GM23338 (cell line): ENCODE results near the gene ANKRD60.

Experiments used
- EZH2 ChIP-seq: fragments of 200-600 bp; sonication (generic); IDR thresholded peaks from one replicate; pipeline ENCODE4 v1.8.0; 2017; ENCODE audit warnings: antibody characterized with exemption, mild to moderate bottlenecking, low read depth; ENCODE audit not compliant: unreplicated experiment
- TF ChIP-seq, protein P1 (sequence below), 2 experiments: fragments of 200-600 bp in 1 of 2; sonication (generic) in 1 of 2; conservative IDR thresholded peaks; 2 replicates each; pipeline versions ENCODE4 v1.5.1 to v1.6.1; 2016 to 2017; ENCODE audit warnings: antibody characterized with exemption in 2 of 2, low read depth in 2 of 2, mild to moderate bottlenecking in 2 of 2, moderate library complexity in 1 of 2

GRCh38 chr20:58198901-58199355 lies 29.5 kb downstream of the ANKRD60 start:
- TF ChIP-seq, protein P1, sequence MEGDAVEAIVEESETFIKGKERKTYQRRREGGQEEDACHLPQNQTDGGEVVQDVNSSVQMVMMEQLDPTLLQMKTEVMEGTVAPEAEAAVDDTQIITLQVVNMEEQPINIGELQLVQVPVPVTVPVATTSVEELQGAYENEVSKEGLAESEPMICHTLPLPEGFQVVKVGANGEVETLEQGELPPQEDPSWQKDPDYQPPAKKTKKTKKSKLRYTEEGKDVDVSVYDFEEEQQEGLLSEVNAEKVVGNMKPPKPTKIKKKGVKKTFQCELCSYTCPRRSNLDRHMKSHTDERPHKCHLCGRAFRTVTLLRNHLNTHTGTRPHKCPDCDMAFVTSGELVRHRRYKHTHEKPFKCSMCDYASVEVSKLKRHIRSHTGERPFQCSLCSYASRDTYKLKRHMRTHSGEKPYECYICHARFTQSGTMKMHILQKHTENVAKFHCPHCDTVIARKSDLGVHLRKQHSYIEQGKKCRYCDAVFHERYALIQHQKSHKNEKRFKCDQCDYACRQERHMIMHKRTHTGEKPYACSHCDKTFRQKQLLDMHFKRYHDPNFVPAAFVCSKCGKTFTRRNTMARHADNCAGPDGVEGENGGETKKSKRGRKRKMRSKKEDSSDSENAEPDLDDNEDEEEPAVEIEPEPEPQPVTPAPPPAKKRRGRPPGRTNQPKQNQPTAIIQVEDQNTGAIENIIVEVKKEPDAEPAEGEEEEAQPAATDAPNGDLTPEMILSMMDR (conservative IDR thresholded peaks at IDR 0.05; ENCODE audit: low read depth in 2 of 2): no peak
- TF ChIP-seq EZH2: no peak
